ENCODE measurements around the gene TEX2.

The TEX2 gene

GRCh38 chr17:64259922-64260321, 3.1 kb downstream of the TEX2 start:
- TF ChIP-seq CTCF (IDR thresholded peaks at IDR 0.05; ENCODE audit: insufficient read depth, low read depth, low read length, missing control alignments): no peak
- H3K4me3 ChIP-seq (ENCODE audit: low read depth, low read length): no peak overlapping the region
- no peak for DNase-seq (ENCODE audit: low read depth)

GRCh38 chr17:64259426-64259825, 3.6 kb downstream of the TEX2 start:
- TF ChIP-seq CTCF (IDR thresholded peaks at IDR 0.05; ENCODE audit: insufficient read depth, low read depth, low read length, missing control alignments): no peak
- H3K4me3 ChIP-seq (ENCODE audit: low read depth, low read length): no peak overlapping the region
- DNase-seq (ENCODE audit: low read depth): no peak

DNA sequence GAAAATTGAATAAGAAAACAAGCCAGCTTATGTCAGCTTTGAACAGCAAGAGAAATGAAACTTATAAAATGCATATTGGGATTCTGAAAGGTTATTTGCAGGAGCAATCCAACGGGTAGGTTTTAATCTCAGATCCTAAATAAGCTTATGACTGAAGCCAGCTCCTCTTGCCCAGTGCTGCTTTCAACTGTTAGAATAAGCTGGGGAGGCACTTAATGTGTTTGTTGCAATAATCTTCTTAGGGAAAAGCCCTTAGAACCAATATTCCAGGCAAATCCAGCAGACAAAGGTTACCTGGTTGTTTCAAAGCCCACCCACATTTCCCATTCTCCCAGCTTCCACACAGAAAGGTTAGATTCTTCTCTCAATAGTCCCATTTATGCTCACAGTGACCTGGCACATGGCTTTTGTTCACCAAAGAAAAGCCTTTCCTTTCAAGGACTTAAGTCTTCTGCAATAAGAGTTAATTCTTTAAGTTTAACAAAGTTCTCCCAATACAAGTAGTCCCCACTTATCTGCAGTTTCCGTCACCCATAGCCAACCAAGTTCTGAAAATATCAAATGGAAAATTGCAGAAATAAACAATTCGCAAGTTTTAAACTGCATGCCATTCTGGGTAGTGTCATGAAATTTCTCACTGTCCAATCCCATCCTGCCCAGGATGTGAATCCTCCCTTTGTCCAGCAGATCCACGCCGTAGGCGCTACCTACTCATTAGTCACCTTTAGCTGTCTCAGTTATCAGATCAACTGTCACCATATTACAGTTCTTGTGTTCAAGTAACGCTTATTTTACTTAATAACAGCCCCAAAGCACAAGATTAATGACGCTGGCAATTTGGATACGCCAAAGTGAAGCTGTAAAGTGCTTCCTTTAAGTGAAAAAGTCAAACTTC, 5.9 kb downstream of the TEX2 start:
- no peak for TF ChIP-seq CTCF (IDR thresholded peaks at IDR 0.05; ENCODE audit: insufficient read depth, low read depth, low read length, missing control alignments)
- no peak overlapping the region for H3K4me3 ChIP-seq (ENCODE audit: low read depth, low read length)
- DNase-seq (ENCODE audit: low read depth): no peak

GRCh38 chr17:64255764-64256163, 7.3 kb downstream of the TEX2 start:
- no peak for TF ChIP-seq CTCF (IDR thresholded peaks at IDR 0.05; ENCODE audit: insufficient read depth, low read depth, low read length, missing control alignments)
- DNase-seq (ENCODE audit: low read depth): no peak
- no peak overlapping the region for H3K4me3 ChIP-seq (ENCODE audit: low read depth, low read length)

- TF ChIP-seq CTCF (IDR thresholded peaks at IDR 0.05; ENCODE audit: insufficient read depth, low read depth, low read length, missing control alignments): no peak
- no peak overlapping the region for H3K4me3 ChIP-seq (ENCODE audit: low read depth, low read length)
- no peak for DNase-seq (ENCODE audit: low read depth)
Measured at GRCh38 chr17:64254755-64255154, 8.3 kb downstream of the TEX2 start.

GRCh38 chr17:64253470-64253869, 9.6 kb downstream of the TEX2 start:
- TF ChIP-seq CTCF (IDR thresholded peaks at IDR 0.05; ENCODE audit: insufficient read depth, low read depth, low read length, missing control alignments): no peak
- DNase-seq (ENCODE audit: low read depth): no peak
- H3K4me3 ChIP-seq (ENCODE audit: low read depth, low read length): no peak overlapping the region

GRCh38 chr17:64252831-64253230, 10.2 kb downstream of the TEX2 start:
- H3K4me3 ChIP-seq (ENCODE audit: low read depth, low read length): no peak overlapping the region
- DNase-seq (ENCODE audit: low read depth): no peak
- TF ChIP-seq CTCF (IDR thresholded peaks at IDR 0.05; ENCODE audit: insufficient read depth, low read depth, low read length, missing control alignments): no peak

Measured in GM12865 (cell line).